ENCODE measurements around the gene SCFD2. TPM values are rescaled to one million over a fixed set of nuclear protein-coding genes. Genes with fewer than 3 reads are reported as not detected.

SCFD2 gene
- total RNA-seq, 4 donors from 2014 or later: 12.7 to 23.7 (median 18.3) TPM

GRCh38 chr4:53314252-53314651 is 51.6 kb downstream of the SCFD2 start:
- 91 to 94% methylated on average over 4 of the region's 4 CpGs for WGBS, 2 donors (ENCODE audit: low coverage in 1 of 2)
- no peak overlapping the region for H3K4me3 ChIP-seq

GRCh38 chr4:53313510-53313909 is 52.4 kb downstream of the SCFD2 start:
- no peak for TF ChIP-seq CTCF (IDR thresholded peaks at IDR 0.05)
- no peak for TF ChIP-seq POLR2AphosphoS5 (IDR thresholded peaks at IDR 0.05)
- TF ChIP-seq POLR2A (IDR thresholded peaks at IDR 0.05): no peak
- no peak for TF ChIP-seq EP300 (IDR thresholded peaks at IDR 0.05; ENCODE audit: low read depth)
- in situ Hi-C loops (cut with MboI; ENCODE audit: low pct_ligation_motif_present in 1 of 4, low pct_unique_long_range_greater_than_20kb in 1 of 4, low sequenced_read_pairs in 3 of 4) (no loop called here), intact Hi-C loops (cut with DNase I; ENCODE audit: low total_unique reads) (no loop called here)
- 89 to 98% methylated on average over 3 of the region's 3 CpGs for WGBS, 2 donors (ENCODE audit: low coverage in 1 of 2)
- Histone ChIP-seq H3K4me3 (no peak overlapping the region), H3K9me3 (no peaks in the 10 kb centered on the region), H3K4me1 (peaks cover 0 to 6% (median 0%) of the 10 kb centered on the region in 4 donors), H3K27me3 (no peaks in the 10 kb centered on the region), H3K27ac (no peak overlapping the region), H3K36me3 (peaks cover 0 to 5% (median 0%) of the 10 kb centered on the region in 4 donors)
- no peak for DNase-seq

More at GRCh38 chr4:53314252-53314651, 51.6 kb downstream of the SCFD2 start:
- peaks cover 0 to 5% (median 0%) of the 10 kb centered on the region in 4 donors for H3K36me3 ChIP-seq
- H3K4me1 ChIP-seq: peaks cover 0 to 6% (median 0%) of the 10 kb centered on the region in 4 donors
- TF ChIP-seq EP300 (IDR thresholded peaks at IDR 0.05; ENCODE audit: low read depth) (no peak), POLR2AphosphoS5 (IDR thresholded peaks at IDR 0.05) (no peak), CTCF (IDR thresholded peaks at IDR 0.05) (no peak), POLR2A (IDR thresholded peaks at IDR 0.05) (no peak)
- intact Hi-C loops (cut with DNase I; ENCODE audit: low total_unique reads) (no loop called here), in situ Hi-C loops (cut with MboI; ENCODE audit: low pct_ligation_motif_present in 1 of 4, low pct_unique_long_range_greater_than_20kb in 1 of 4, low sequenced_read_pairs in 3 of 4) (no loop called here)
- no peak for DNase-seq
- no peaks in the 10 kb centered on the region for H3K27me3 ChIP-seq
- H3K9me3 ChIP-seq: no peaks in the 10 kb centered on the region
- no peak overlapping the region for H3K27ac ChIP-seq

GRCh38 chr4:53309321-53310040 is 56.4 kb downstream of the SCFD2 start:
- TF ChIP-seq CTCF (IDR thresholded peaks at IDR 0.05) (no peak), POLR2A (IDR thresholded peaks at IDR 0.05) (no peak), EP300 (IDR thresholded peaks at IDR 0.05; ENCODE audit: low read depth) (no peak), POLR2AphosphoS5 (IDR thresholded peaks at IDR 0.05) (no peak)
- intact Hi-C loops (cut with DNase I; ENCODE audit: low total_unique reads): no loop called here
- Histone ChIP-seq H3K9me3 (no peaks in the 10 kb centered on the region), H3K4me1 (no peaks in the 10 kb centered on the region), H3K4me3 (no peak overlapping the region), H3K27me3 (no peaks in the 10 kb centered on the region), H3K36me3 (peaks cover 0 to 5% (median 0%) of the 10 kb centered on the region in 4 donors), H3K27ac (no peak overlapping the region)
- WGBS, 2 donors (ENCODE audit: low coverage in 1 of 2): 81 to 95% methylated on average over 4 of the region's 4 CpGs
- DNase-seq: no peak
- in situ Hi-C loops (cut with MboI; ENCODE audit: low pct_ligation_motif_present in 1 of 4, low pct_unique_long_range_greater_than_20kb in 1 of 4, low sequenced_read_pairs in 3 of 4): no loop called here

- WGBS, 2 donors (ENCODE audit: low coverage in 1 of 2): 60 to 77% methylated on average over 3 to 4 of the region's 4 CpGs
- no peak overlapping the region for H3K27ac ChIP-seq
- TF ChIP-seq POLR2AphosphoS5 (IDR thresholded peaks at IDR 0.05): no peak
- TF ChIP-seq POLR2A (IDR thresholded peaks at IDR 0.05): no peak
- TF ChIP-seq EP300 (IDR thresholded peaks at IDR 0.05; ENCODE audit: low read depth): no peak
- TF ChIP-seq CTCF (IDR thresholded peaks at IDR 0.05): no peak
These were observed 57.8 kb downstream of the SCFD2 start for GRCh38 chr4:53307819-53308780.

More at GRCh38 chr4:53307819-53308780, 57.8 kb downstream of the SCFD2 start:
- Histone ChIP-seq H3K9me3 (no peaks in the 10 kb centered on the region), H3K36me3 (peaks cover 0 to 1% (median 0%) of the 10 kb centered on the region in 4 donors), H3K27me3 (no peaks in the 10 kb centered on the region), H3K4me1 (no peaks in the 10 kb centered on the region), H3K4me3 (no peak overlapping the region)
- no peak for DNase-seq
- in situ Hi-C loops (cut with MboI; ENCODE audit: low pct_ligation_motif_present in 1 of 4, low pct_unique_long_range_greater_than_20kb in 1 of 4, low sequenced_read_pairs in 3 of 4): no loop called here
- intact Hi-C loops (cut with DNase I; ENCODE audit: low total_unique reads): no loop called here
